ENCODE results near the gene ADIPOR2. TPM values are rescaled to one million over a fixed set of nuclear protein-coding genes. Genes with fewer than 3 reads are reported as not detected.
A peak's percentile ranks its signal among the peaks of the same experiment; 100 is the strongest.
"Not testable (repeated sequence)": the region's sequence is repeated elsewhere in the genome, so short reads cannot be mapped to it uniquely, and the experiment has no call there.

Gene ADIPOR2
- polyA plus RNA-seq, 4 donors, result 41.7 to 47.7 (median 46.7) TPM

- DNase-seq (ENCODE audit: low read depth in 4 of 4, low spot score in 2 of 4), result no peak
Observed at GRCh38 chr12:1663440-1664132, 27.3 kb upstream of the ADIPOR2 start.

GRCh38 chr12:1665366-1665765 lies 25.5 kb upstream of the ADIPOR2 start:
- no peak for DNase-seq (ENCODE audit: low read depth in 4 of 4, low spot score in 2 of 4)

GRCh38 chr12:1666215-1666614 lies 24.7 kb upstream of the ADIPOR2 start:
- DNase-seq (ENCODE audit: low read depth in 4 of 4, low spot score in 2 of 4), result no peak

GRCh38 chr12:1666685-1667162 lies 24.1 kb upstream of the ADIPOR2 start:
- DNase-seq (ENCODE audit: low read depth in 4 of 4, low spot score in 2 of 4), result no peak

DNA sequence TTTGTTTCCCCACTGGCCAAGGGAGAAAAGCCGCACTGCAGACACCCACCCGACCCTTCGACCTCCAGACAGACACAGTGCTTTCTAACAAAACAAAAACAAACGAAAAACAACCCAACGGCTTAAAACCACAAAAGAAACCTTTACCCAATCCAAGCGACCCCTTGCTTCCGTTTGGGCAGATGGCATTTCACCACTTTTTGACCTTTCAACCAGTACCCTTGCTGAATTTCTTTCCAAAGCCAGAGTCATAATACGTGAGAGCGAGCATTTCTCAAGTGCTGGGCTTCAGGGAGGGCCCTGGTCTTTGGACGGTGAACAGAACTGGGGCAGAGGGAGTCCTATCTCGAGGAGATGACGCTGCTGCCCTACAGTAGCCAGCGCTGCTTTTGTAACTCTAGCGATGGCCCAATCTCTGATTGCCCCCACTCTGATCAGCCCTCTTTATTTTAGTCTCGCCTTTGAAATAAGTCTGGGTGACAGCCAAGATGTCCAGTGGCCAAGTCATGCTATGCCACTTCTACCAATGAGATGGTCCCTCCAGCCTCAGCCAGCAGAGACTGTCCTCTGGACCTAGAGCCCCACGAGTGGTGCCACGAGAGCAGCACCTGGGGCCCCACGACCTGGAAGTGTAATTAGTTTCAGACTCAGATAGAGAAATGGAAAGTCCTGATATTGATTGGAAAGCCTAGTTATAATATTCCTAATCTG lies 21.9 kb upstream of the ADIPOR2 start:
- DNase-seq (ENCODE audit: low read depth in 4 of 4, low spot score in 2 of 4), result no peak

GRCh38 chr12:1670358-1671268 lies 20.3 kb upstream of the ADIPOR2 start:
- no peak for DNase-seq (ENCODE audit: low read depth in 4 of 4, low spot score in 2 of 4)

DNA sequence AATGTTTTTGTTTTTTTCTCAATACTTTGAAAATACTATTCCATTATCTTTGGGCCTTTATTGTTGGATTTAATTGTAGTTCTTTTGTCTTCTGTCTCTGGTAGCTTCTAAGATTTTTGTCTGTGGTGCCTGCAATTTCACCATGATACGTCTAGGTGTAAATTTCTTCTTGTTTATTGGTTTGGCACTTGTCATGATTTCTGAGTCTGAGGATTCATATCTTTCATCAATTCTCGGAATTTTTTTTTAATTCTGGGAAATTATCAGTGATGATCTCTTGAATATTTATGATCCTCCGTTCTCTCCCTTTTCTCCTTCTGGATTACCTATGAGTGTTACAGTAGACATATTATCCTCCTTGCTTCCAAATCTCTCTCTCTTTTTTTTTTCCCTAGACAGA lies 14.8 kb upstream of the ADIPOR2 start:
- no peak for DNase-seq (ENCODE audit: low read depth in 4 of 4, low spot score in 2 of 4)

DNA sequence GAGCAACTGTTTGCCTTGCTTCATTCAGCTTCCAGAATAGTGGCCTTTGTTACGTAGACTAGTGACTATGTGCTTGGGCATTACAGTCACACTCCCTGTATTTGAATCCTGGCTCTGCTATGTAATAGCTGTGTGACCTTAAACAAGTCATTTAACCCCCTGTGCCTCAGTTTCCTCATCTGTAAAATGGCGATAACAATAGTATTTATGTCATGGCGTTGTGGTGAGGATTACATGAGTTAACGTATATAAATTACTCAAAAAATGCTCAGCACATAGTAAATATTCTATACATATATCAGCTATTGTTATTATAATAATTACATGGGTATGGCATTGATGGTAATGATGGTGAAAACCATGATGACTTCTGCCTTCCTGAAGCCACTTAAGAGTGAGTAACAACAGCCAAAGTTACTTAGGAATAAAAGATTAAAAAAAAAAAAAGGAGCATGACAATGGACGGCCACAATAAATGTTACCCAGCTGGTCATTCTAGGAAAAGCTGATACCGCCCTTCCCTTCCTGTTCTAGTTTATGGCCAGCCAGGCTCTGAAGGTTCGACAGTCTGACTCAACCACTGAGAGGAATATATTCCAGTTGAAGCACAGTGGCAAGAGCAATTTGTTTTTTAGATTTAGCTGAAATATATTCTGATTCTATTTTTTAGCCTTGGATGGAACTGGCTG lies 9.9 kb upstream of the ADIPOR2 start:
- no peak for DNase-seq (ENCODE audit: low read depth in 4 of 4, low spot score in 2 of 4)

- DNase-seq (ENCODE audit: low read depth in 4 of 4, low spot score in 2 of 4), result no peak
Observed at GRCh38 chr12:1681493-1681807, 9.4 kb upstream of the ADIPOR2 start.

GRCh38 chr12:1688086-1688710 lies 2.7 kb upstream of the ADIPOR2 start:
- DNase-seq (ENCODE audit: low read depth in 4 of 4, low spot score in 2 of 4), result no peak

GRCh38 chr12:1691123-1692007 lies 495 bp downstream of the ADIPOR2 start:
- DNase-seq (ENCODE audit: low read depth in 4 of 4, low spot score in 2 of 4), result peak; percentile 22 to 47 (median 44)

DNA sequence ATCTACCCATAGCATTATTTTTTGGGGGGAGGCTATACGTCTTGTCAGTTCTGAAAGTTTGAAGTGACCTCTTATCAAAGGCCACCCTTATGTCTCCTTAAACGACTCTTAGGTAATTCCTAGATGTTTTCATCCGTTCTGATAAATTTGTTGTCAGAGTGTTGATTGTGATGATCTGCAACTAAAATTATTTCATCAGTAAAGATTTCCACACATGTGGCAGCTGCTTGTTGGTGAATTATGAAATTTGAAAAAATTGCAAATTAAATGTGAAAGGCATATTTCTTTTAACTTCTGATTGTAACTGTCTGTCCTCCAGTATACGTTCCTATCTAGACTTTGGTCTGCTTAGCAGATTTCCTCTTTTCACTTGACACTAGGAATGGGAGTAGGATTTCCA lies 1.4 kb downstream of the ADIPOR2 start:
- no peak for DNase-seq (ENCODE audit: low read depth in 4 of 4, low spot score in 2 of 4)

DNA sequence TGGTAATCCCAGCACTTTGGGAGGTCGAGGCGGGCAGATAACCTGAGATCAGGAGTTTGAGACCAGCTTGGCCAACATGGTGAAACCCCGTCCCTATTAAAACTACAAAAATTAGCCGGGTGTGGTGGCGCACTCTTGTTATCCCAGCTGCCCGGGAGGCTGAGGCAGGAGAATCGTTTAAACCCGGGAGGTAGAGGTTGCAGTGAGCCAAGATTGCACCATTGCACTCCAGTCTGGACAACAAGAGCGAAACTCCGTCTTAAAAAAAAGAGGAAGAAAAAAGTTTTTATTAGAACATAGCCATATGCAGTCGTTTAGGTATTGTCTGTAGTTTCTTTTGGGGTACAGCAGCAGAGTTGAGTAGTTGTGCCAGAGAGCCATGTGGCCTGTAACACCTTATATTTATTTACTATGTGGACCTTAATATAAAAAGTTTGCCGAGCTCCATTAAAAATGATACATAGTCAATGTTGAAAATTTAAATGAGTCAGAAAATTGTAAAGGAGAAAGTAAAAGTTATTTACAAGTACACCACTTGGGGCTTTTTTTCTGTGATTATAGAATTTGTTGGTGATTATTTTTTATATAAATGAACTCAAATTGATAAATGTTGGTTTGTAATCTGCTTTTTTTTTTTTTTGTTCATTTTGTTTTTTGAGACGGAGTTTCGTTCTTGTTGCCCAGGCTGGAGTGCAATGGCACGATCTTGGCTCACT lies 2.2 kb downstream of the ADIPOR2 start:
- no peak for DNase-seq (ENCODE audit: low read depth in 4 of 4, low spot score in 2 of 4)

- not testable (repeated sequence) for DNase-seq (ENCODE audit: low read depth in 4 of 4, low spot score in 2 of 4)
Observed at GRCh38 chr12:1695097-1695496, 4.2 kb downstream of the ADIPOR2 start.

GRCh38 chr12:1695886-1696670 lies 5.2 kb downstream of the ADIPOR2 start:
- no peak for DNase-seq (ENCODE audit: low read depth in 4 of 4, low spot score in 2 of 4)

DNA sequence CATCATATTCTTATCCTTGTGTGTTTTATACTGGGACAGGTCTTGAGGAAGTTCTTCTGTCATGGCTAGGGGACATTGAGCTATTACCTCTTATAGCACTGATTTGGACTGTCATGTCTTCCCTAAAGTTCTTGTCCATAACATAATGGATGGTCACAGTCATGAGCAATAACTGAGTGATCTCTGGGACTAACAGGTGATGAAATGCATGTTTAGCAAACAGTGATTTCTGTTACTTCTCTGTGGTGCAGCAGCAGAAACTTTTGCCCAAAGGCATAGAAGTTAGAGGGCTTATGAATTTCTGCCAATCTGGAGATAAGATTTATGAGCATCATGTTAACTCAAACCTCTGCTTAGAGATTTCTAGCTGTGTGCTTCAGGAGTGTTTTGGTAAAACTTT lies 5.9 kb downstream of the ADIPOR2 start:
- DNase-seq (ENCODE audit: low read depth in 4 of 4, low spot score in 2 of 4), result no peak

- no peak for DNase-seq (ENCODE audit: low read depth in 4 of 4, low spot score in 2 of 4)
Observed at GRCh38 chr12:1697271-1697670, 6.4 kb downstream of the ADIPOR2 start.

DNA sequence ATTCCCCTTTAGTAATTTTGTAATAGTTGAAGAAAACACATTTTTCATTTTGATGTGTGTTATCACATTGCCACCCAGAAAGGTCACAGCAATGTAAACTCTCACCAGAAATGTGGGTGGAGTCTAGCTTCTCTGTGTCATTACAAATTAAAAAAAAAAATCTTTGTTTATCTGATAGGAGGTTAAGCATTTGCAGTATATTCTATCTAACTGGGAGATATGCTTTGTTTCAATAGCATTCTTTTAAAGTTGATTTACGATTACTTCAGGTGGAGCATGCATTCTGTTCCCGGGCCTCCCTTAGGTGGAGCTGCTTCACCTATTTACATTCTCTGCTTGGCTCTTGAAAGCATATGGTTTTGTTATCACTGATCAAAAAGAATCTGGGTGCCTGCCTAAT lies 7.8 kb downstream of the ADIPOR2 start:
- DNase-seq (ENCODE audit: low read depth in 4 of 4, low spot score in 2 of 4), result no peak

All from left renal cortex interstitium (tissue), 4 donors.